HFFc6 (cell line): Measurements from ENCODE around the gene GPR89A. TPM values are rescaled to one million over a fixed set of nuclear protein-coding genes. Genes with fewer than 3 reads are reported as not detected.

Experiments
- DNase-seq: peaks from one replicate; pipeline ENCODE4 v3.0.0-alpha.2; 2018
- H3K27ac Mint-ChIP-seq: 2 replicates; pipeline ENCODE4 v1.8.0; 2020; ENCODE audit warnings: mild to moderate bottlenecking, mixed read lengths
- H3K27me3 Mint-ChIP-seq: 2 replicates; pipeline ENCODE4 v1.8.0; 2021; ENCODE audit warnings: mild to moderate bottlenecking, moderate library complexity, mixed read lengths; ENCODE audit not compliant: insufficient read depth
- H3K36me3 Mint-ChIP-seq: 2 replicates; pipeline ENCODE4 v1.8.0; 2021; ENCODE audit warnings: low read depth, mixed read lengths
- H3K4me1 Mint-ChIP-seq: 2 replicates; pipeline ENCODE4 v1.8.0; 2020; ENCODE audit warnings: low read depth, mixed read lengths
- H3K4me3 Mint-ChIP-seq: 2 replicates; pipeline ENCODE4 v1.8.0; 2020; ENCODE audit warnings: mild to moderate bottlenecking, moderate library complexity, mixed read lengths
- H3K9me3 Mint-ChIP-seq: 2 replicates; pipeline ENCODE4 v1.8.0; 2020; ENCODE audit warnings: mild to moderate bottlenecking, mixed read lengths
- CTCF ChIP-seq: fragments of 200-600 bp; sonication (generic); IDR thresholded peaks from 2 replicates; pipeline ENCODE4 v1.5.0; 2021; ENCODE audit warnings: antibody characterized with exemption, mild to moderate bottlenecking
- total RNA-seq, 6 experiments: library from RNA; stranded (reverse); fragmentation: NEBNext Ultra II Directional; extraction: Animal tissue kit (Norgen Biotek cat#: 25700); gene quantifications; 2 replicates in 1 of 6; 3 replicates in 5 of 6; pipeline ENCODE4 v1.2.3, GENCODE V29; 2021

Gene GPR89A
- total RNA-seq, 6 experiments from 2014 or later: 17.1 to 22.0 (median 19.9) TPM

DNA sequence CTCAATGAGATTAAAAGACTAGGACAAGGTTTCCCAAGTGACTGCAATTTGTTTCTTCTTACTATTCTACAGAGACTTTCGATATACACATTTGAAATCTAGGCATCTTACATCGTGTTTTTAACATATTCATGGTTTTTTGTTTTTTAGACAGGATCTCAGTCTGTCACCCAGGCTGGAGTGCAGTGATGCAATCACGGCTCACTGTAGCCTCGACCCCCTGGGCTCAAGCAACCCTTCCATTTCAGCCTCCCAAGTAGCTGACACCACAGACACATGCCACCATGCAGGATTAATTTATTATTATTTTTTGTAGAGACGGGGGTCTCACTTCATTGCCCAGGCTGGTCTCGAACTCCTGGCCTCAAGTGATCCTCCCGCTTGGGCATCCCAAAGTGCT is 97.8 kb downstream of the GPR89A start:
- Mint-ChIP-seq H3K27ac (no peak overlapping the region), H3K27me3 (no peaks in the 10 kb centered on the region), H3K4me1 (peaks cover 51% of the 10 kb centered on the region), H3K4me3 (no peak overlapping the region; the same call in 1 of the 2 replicates), H3K36me3 (peaks cover 5% of the 10 kb centered on the region; the same call in 1 of the 2 replicates), H3K9me3 (no peaks in the 10 kb centered on the region)
- TF ChIP-seq CTCF: no peak
- no peak for DNase-seq

GRCh38 chr1:145706086-145706664 is 98.4 kb downstream of the GPR89A start:
- Mint-ChIP-seq H3K4me1 (peaks cover 56% of the 10 kb centered on the region), H3K27ac (peak overlapping the region; percentile 62), H3K36me3 (peaks cover 8% of the 10 kb centered on the region; the same call in 1 of the 2 replicates), H3K4me3 (peak overlapping the region; percentile 9), H3K27me3 (no peaks in the 10 kb centered on the region), H3K9me3 (no peaks in the 10 kb centered on the region)
- DNase-seq: peak; percentile 91
- no peak for TF ChIP-seq CTCF

DNA sequence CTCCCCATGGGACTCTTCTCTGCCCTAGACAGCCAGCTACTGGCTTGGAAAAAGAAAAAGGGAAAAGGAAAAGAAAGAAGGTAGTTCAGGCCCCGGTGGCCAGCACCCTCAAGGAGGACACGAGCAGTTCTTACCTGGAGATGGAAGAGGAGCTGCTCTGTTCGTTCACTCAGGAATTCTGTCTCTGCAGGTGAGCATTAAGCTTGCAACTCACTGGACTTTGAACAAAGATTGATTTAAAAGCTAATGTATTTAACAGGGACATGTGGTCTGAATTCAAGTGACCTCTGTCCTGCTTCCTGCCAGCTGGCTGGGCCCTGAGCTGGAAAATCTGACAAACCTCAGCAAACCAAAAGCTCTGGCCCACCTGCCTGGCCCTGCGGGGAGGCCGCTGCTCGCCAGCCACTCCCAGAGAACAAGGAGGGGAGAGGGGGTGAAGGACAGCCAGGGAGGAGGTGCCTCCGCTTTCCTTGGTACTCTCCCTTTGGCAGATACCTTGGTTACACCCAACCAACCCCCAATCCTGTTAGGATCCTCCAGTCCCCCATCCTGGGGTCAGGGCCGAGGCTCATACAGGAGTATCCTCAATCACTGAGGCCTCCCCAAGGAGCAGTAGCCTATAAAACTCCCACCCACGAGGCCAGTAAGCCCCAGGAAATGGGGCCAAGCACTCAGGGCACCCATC is 99.5 kb downstream of the GPR89A start, which contains the start of gene PDZK1:
Gene PDZK1, minus strand, starts transcription at position 186 of the 685 bp plus-strand sequence. CDS start 19,347 bp downstream, outside the sequence.
- no peak for DNase-seq
- no peak for TF ChIP-seq CTCF
- Mint-ChIP-seq H3K9me3 (no peaks in the 10 kb centered on the region), H3K36me3 (peaks cover 8% of the 10 kb centered on the region; the same call in 1 of the 2 replicates), H3K4me3 (peak within 1 kb of the TSS; percentile 40), H3K4me1 (peaks cover 57% of the 10 kb centered on the region), H3K27me3 (no peaks in the 10 kb centered on the region), H3K27ac (peak within 1 kb of the TSS; percentile 62)

GRCh38 chr1:145708063-145708462 is 100.3 kb downstream of the GPR89A start:
- Mint-ChIP-seq H3K27me3 (no peaks in the 10 kb centered on the region), H3K9me3 (no peaks in the 10 kb centered on the region), H3K36me3 (peaks cover 8% of the 10 kb centered on the region; the same call in 1 of the 2 replicates), H3K4me1 (peaks cover 57% of the 10 kb centered on the region), H3K4me3 (peak overlapping the region; percentile 40), H3K27ac (peak overlapping the region; percentile 58)
- peak; percentile 48 for DNase-seq
- TF ChIP-seq CTCF: no peak

GRCh38 chr1:145710291-145711027 is 102.7 kb downstream of the GPR89A start:
- DNase-seq: no peak
- no peak overlapping the region for H3K27ac Mint-ChIP-seq
- H3K27me3 Mint-ChIP-seq: no peaks in the 10 kb centered on the region; the same call in 1 of the 2 replicates
- peaks cover 8% of the 10 kb centered on the region; the same call in 1 of the 2 replicates for H3K36me3 Mint-ChIP-seq
- H3K9me3 Mint-ChIP-seq: no peaks in the 10 kb centered on the region
- no peak overlapping the region for H3K4me3 Mint-ChIP-seq
- no peak for TF ChIP-seq CTCF
- peaks cover 54% of the 10 kb centered on the region for H3K4me1 Mint-ChIP-seq
